NK-92 (cell line): Measurements from ENCODE around the gene TM2D3.

Source experiments
- DNase-seq: peaks from one replicate; lab custom pipeline; 2025; ENCODE audit not compliant: unreplicated experiment; lab: John Stamatoyannopoulos, UW

TM2D3 gene

DNA sequence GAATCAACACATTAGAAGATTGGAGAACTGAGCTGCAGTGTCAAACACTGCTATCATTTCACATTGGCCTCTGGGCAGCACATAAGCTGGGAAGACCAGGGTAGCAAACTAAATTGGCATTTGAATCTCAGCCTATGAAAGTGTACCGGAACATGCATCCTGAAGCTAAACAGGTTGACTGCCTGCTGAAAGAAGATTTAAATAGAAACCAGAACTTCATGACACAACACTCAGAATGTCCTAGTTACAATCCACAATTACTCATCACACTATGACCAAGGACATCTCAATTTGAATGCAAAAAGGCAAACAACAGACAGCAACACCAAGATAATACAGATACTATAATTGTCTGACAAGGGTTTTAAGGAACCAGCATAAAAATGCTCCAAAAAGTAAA lies 26.2 kb downstream of the TM2D3 start:
- no peak for DNase-seq

DNA sequence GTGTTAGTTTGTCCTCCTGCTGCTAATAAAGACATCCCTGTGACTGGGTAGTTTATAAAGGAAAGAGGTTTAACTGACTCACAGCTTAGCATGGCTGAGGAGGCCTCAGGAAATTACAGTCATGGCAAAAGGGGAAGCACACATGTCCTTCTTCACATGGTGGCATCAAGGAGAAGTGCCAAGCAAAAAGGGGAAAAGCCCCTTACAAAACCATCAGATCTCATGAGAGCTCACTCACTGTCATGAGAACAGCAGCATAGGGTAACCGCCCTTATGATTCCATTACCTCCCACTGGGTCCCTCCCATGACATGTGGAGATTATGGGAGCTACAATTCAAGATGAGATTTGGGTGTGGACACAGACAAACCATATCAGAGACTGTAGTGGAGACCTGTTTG lies 27.0 kb downstream of the TM2D3 start:
- DNase-seq = no peak

GRCh38 chr15:101623367-101624304 lies 28.5 kb downstream of the TM2D3 start:
- DNase-seq = no peak

DNA sequence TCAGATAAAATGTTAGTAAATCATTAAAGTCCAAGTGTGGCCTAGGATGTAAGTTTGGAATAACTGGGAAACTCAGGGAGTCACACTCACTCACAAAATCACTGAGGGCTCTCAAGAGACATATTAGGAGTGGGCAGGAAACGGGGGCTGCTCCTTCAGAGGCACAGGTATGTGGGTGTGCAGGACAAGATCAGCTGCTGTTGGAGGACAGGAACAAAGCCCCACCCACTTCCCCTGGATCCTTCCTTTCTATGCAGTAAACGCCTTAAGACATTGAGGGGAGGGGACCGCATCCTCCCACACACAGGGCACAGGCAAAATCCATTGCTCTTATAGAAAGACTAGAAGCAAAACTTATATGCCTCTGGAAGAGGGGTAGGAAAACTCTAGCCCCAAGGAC lies 30.2 kb downstream of the TM2D3 start:
- DNase-seq = no peak

- no peak for DNase-seq
Observed at GRCh38 chr15:101620671-101621070, 31.5 kb downstream of the TM2D3 start.

DNA sequence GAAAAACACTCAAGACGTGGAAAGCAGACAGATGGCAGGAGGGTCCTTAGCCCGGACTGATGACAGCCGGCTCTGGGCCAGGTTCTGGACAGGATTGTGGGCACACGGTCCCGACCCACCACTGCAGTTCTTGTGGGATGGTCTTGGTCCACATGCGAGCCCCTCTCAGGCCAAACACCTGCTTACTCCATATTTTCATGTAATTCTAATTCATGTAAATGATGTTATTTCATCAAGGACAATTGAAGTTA lies 32.6 kb downstream of the TM2D3 start:
- no peak for DNase-seq

DNA sequence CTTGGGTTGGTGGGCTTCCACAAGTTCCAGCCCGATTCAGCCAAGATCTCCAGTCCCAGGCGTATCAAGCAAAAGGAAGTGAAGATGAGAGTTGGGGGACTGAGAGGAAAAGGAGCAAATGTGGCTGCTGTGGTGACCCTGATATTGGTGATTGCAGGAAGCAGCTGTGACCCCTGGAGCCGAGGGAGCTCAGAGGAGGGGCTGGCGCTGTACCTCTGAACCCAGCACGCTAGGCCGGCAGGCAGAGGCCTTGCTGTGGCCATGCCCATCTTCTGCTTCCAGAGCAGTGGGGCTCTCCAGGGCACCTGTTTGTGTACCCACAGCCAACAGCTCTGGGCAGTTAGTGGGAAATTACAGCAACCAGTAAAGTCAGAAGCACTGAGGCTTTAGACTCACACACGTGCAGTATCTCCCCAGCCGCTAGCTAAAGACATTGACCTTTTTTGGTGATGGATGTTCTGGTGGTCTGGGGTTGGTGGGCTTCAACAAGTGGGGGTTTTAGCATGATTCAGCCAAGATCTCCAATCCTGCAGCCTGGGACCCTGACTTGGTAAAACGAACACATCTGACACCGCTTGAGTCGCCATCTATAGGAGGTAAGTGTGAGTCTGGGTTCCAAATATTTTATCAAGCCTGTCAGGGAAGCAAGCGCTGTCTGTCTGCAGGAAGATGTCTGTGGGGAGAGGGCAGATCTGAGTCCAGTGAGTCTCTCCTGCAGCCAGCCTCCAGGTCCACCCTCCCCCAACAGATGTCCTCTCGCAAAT lies 33.1 kb downstream of the TM2D3 start:
- no peak for DNase-seq

DNA sequence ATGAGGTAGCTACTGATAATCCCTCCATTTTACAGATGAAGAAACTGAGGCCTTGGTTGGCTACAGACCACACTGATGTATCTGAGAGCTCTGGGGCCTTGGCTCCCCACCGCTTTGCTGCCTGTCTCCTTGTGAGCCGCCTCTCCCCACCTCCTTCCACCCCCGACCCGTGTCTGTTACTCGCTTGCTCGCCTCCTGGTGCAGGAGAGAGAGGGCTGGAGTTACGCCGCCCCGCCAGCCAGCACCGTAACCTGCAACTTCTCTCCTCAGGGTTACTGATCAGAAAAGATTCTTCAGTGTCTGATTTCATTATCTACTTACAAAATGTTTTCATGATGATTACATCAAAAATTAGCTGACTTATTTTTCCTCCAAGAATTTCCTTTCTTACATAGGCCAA lies 34.1 kb downstream of the TM2D3 start:
- DNase-seq = no peak

GRCh38 chr15:101617390-101617965 lies 34.7 kb downstream of the TM2D3 start:
- DNase-seq = no peak

GRCh38 chr15:101615986-101616848 lies 36.0 kb downstream of the TM2D3 start:
- DNase-seq = no peak

DNA sequence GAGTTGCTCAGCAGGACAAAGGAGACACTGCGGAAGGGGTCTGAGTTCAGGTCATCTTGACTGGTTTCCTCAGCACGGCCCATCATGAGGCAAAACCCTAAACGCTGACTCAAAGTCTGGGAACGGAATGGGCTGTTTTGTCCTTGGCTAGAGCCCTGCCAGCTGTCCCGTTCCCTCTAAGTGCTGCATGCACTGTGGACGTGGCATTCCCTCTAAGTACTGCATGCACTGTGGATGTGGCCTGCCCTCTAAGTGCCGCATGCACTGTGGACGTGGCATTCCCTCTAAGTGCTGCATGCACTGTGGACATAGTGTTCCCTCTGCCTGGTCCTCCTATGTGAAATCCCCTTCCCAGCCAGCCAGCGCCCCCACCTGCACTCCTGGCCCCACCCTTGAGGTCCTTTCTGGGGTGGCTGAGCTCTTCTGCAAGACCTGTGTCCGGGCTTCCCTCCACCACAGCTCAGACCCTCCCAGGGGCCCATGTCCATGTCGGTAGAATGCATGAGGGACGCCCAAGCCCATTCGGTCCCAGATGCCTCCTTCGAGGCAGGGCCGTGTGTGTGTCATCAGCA lies 36.7 kb downstream of the TM2D3 start:
- DNase-seq = no peak

DNA sequence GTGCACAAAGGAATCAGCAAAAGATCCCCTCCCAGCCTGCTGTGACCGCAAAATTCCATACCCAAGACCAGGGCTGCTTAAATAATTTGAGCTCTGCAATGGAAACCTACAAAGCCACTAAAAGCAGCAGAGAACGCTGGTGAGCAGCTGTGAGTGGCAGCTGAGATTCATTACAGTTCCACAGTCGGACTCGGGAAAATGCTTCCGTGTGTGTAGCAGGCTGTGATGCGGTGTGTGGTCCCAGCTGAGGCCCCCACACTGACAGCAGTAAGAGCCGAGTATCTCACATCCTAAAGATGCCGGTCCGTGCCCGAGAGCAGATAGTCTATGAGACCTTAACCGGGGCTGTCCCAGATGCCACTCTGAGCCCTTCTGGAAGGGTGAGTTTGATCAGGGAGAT lies 37.4 kb downstream of the TM2D3 start:
- no peak for DNase-seq

- no peak for DNase-seq
Observed at GRCh38 chr15:101614001-101614585, 38.1 kb downstream of the TM2D3 start.

DNA sequence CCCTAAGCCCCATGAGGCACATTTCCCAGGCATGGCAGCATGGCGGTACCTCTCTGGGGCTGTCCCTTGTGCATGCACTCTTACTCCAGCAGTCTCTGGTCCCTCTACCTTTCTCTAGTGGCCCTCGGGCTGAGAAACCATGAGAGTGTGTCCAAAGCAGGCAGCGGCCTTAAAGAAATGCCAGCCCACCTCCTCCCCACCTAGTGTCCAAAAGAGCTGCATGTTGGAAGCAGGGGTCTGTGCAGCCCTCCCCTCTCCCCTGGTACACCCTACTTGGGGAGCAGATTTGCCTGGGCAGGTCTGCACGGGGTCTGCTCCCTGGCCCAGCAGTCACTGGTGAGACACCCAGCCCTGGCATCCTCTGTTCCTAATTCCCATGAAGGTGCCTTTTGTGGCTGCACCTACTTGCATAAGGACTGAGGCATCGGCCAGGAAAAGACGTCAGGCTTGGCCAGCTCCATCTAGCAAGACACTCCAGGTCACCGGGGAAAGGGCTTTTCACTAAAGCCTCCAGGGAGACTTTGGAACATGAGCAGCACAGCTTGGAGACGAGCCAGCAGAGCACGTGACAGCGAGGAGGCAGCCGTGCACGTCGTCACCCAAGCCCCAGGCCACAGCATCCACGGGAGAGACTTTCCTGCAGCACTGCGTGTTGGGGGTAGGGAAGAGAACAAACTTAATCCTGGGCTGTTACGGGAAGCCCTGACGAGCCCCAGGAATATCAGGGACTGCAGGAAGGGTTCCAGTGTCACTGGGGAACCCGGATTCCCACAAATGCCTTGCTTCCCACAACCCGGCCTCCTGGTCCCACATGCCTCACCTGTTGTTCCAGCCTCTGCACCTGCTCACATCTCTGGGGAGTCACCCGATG lies 38.8 kb downstream of the TM2D3 start:
- DNase-seq = no peak

DNA sequence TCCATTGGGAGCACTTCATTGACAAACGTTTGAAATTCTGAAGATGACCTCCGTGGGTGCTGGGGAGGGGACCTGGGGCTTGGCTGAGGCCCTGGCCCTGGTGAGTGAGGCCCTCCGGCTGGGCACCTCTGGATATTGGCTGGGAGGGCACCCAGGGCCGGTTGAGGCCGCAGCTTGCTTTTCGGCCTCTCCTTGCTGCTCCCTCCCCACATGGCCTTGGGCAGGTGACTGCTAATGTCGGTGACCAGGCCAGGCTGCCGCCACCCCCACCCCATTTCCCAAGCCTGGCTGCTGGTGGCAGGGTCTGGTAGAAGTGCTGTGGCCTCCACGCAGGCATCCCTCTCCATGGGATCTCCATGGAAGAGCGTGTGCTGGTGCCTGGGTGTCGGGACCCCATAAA lies 39.5 kb downstream of the TM2D3 start:
- DNase-seq = no peak

GRCh38 chr15:101611580-101612299 lies 40.4 kb downstream of the TM2D3 start:
- no peak for DNase-seq

- DNase-seq = no peak
Observed at GRCh38 chr15:101611007-101611406, 41.2 kb downstream of the TM2D3 start.

DNA sequence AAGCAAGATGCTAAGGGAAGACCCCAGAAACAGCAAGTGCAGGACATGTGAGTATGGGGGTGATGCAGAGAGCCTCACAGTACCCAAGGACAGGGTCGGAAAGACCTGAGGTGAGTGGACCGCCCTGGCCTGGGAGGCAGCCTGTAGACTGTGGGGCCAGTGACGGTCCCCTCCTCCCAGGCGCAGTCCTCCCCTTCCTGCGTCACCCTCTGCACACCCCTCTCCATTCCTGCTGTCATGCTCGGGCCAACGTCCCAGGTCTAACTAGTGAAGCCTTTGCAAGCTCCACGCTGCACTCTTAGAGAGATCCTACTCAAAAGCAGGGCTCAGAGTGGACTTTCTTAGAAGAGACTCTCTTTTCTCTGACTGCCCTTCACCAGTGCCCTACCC lies 41.6 kb downstream of the TM2D3 start:
- DNase-seq = no peak
